ENCODE results near the gene NRSN2.

The NRSN2 gene, protein sequence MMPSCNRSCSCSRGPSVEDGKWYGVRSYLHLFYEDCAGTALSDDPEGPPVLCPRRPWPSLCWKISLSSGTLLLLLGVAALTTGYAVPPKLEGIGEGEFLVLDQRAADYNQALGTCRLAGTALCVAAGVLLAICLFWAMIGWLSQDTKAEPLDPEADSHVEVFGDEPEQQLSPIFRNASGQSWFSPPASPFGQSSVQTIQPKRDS

DNA sequence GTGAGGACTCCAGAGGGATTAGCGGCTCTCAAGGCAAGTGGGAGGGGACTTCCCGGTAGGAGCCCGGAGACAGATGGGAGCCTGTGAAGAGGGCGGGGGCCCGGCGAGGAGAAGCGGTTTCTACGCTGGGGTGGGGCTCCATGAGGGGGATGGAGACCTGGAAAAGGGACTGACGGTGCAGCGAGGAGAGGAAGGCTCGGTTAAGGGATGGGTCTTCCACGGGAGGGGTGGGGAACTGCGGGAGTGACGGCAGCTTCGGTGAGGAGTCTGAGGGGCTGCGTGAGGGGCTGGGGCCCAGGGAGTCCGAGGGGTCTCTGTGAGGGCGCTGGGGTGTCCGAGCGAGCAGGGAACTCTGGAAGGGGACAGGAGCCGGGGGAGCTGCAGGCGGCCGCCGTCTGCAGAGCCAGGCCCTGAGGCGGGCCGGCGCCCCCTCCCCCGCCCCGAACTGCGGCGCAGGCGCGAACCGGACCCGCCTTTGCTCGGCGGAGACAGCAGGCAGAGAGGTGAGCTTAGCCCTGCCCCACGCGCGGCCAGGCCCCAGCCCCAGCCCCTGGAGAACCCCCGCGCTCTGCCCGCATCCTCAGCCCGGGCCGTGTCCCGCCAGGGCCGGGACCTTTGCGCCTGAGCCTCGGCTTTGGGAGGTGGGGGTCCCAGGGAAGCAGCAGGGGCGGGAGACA lies at the start of gene NRSN2:
TSS of gene NRSN2 (plus strand) at position 472 of the 677 bp plus-strand sequence. CDS start 2,533 bp downstream, outside the sequence.
- peak; percentile 74 for DNase-seq

DNA sequence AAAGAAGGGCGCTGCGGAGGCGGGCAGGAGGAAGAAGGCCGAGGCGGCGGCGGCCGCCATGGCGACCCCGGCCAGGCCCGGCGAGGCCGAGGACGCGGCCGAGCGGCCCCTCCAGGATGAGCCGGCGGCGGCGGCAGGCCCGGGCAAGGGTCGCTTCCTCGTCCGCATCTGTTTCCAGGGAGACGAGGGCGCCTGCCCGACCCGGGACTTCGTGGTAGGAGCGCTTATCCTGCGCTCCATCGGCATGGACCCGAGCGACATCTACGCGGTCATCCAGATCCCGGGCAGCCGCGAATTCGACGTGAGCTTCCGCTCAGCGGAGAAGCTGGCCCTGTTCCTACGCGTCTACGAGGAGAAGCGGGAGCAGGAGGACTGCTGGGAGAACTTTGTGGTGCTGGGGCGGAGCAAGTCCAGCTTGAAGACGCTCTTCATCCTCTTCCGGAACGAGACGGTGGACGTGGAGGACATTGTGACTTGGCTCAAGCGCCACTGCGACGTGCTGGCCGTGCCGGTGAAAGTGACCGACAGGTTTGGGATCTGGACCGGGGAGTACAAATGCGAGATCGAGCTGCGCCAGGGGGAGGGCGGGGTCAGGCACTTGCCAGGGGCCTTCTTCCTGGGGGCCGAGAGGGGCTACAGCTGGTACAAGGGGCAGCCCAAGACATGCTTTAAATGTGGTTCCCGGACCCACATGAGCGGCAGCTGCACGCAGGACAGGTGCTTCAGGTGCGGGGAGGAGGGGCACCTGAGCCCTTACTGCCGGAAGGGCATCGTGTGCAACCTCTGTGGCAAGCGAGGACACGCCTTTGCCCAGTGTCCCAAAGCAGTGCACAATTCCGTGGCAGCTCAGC lies 48.8 kb upstream of the NRSN2 start:
- DNase-seq = peak; percentile 57

DNA sequence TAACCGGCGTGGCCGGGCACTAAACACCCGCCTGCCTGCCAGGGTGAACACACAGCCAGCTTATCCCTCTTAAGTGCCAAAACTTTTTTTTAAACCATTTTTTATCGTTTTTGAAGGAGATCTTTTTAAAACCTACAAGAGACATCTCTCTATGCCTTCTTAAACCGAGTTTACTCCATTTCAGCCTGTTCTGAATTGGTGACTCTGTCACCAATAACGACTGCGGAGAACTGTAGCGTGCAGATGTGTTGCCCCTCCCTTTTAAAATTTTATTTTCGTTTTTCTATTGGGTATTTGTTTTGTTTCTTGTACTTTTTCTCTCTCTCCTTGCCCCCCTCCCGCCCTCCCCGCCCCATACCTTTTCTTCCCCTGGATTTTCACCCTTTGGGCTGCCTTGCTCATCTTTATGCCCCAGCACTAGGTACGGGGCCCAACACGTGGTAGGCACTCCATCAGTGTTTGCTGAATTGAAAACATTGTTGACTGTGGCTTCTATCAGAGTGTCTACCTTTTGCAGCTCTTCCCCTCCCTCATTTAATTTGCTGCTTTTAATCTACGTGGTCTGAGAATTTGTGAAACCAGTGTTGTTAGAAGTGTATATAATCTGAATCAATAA lies 48.0 kb upstream of the NRSN2 start:
- no peak for DNase-seq

DNA sequence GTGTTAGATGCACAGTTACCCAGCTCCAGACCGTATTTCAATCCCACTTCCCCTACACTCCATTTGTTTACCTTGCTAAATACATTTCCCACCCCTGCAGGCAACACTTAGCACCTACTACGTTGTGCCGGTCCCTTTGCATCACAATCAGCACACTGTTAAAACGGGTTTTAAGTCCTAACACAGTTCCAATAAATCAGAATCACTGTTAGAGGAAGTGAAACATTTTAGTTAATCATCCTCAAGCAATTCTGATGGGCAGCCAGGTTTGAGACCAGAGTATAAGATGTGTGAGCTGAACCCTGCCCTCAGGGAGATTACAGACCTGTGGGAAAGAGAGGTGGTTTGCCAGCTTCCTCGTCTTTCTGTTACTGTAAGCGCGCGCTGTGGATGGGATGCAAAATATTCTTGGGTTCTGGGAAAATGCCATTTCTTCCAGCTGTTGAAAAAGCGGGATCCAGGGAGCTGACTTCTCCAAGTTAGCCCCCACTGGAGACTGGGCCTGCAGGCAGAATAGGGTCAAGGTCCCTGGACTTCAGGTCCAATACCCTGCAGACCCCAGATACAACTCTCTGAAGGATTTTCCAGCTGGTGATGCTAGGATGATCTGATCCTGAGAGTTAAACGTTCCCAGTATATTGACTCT lies 46.4 kb upstream of the NRSN2 start:
- DNase-seq = no peak

DNA sequence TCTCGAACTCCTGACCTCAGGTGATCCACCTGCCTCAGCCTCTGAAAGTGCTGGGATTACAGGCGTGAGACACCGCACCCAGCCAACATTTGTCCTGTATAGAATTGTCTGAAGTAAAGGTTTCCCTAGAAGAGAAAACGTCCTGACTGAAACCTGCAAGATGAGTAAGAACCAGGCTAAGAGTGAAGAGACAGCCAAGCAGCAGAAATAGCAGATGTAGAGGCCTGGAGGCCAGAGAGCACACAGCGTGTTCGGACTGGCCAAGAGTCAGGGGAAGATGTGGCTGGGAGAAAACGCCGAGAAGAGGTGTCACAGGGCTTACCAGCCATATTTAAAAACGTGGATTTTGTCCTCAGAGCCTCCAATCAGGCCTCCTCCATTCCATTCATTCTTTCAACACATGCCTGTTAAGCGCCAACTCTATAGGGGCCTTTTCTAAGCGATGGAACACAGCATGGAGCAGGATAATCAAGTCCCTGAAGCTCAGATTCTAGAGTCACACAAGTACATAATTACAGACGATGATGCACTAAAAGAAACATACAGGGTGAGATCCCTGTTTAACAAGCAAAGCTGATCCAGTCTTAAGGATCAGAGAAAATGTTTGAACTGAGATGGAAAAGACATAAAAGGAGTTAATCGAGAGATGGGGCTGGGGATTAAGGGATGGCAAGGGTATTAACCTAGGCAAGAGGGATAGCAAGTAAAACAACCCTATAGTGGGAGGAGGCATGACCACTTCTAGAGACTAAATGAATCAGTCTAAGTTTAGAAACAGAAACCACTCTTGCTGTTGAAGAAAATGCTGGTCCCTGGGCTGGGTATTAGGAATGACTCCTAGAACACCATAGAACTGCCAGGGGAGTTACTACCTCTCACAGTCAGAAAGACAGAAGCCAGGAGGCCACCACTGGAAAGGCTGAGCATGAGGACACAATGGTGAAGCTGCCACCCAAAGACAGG lies 44.7 kb upstream of the NRSN2 start:
- peak; percentile 74 for DNase-seq

DNA sequence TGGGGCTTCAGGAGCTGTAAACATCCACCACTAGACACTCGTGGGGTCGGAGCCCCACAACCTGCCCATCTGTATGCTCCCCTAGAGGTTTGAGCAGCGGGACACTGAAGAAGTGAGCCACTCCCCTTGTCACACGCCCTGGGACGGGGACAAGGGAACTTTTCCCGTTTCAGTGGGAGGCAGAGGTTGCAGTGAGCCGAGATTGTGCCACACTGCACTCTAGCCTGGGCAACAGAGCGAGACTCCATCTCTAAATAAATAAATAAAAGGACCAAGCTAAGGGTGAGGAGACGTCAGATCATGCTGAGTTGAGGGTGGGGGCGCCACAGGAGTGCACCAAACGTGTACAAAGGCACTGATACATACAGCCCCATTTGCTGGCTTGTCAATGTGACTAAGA lies 41.2 kb upstream of the NRSN2 start:
- no peak for DNase-seq

DNA sequence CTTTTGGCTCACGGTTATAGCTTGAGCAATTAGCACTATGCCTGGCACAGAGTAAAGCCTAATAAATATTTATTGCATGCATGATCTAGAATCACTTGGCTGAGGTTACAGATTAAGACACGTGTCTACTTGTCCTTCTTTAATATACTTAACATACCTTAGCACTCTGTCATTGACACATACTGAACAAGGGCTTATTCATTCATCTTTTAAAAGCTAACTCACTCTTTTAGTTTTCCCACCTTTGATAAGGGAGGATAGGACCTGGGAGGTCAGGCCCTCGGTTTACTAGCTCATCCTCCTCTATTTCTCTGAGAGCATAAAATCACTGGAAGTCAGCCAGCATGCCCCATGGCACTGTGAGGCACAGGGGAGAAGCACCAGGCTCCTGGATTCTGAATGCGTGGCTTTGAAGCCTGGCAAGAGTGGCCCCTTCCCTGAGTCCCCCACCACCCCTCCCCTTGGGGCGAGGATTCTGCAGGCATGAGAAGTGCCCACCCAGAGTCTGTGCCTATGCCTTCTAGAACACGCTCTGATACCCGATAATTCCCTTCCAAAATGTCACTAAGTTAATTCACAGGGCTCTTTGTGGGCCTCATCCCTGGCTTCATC lies 38.4 kb upstream of the NRSN2 start:
- DNase-seq = no peak

DNA sequence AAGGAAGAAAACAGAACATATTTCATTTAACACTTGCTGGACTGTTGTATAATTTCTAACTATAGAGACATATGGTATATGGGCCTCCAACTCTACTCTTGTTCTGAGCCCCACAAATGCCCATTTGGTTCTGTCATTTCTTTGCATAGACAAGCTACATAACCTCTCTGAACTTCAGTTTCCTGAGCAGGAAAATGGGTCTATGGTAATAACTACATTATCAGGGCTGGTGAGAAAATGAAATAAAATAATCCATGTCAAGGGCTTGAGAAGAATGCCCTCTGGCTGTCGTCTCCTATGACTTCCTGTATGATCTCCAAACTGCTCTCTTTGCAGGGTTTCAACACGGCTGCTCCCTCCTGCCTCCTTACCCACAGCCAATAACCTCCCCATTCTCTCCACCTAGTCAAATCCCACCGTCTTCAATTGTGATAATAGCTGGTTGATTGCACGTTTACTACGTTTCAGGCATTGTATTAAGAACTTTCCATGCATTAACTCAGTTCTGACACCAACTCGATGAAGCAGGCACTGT lies 37.5 kb upstream of the NRSN2 start:
- peak; percentile 64 for DNase-seq

DNA sequence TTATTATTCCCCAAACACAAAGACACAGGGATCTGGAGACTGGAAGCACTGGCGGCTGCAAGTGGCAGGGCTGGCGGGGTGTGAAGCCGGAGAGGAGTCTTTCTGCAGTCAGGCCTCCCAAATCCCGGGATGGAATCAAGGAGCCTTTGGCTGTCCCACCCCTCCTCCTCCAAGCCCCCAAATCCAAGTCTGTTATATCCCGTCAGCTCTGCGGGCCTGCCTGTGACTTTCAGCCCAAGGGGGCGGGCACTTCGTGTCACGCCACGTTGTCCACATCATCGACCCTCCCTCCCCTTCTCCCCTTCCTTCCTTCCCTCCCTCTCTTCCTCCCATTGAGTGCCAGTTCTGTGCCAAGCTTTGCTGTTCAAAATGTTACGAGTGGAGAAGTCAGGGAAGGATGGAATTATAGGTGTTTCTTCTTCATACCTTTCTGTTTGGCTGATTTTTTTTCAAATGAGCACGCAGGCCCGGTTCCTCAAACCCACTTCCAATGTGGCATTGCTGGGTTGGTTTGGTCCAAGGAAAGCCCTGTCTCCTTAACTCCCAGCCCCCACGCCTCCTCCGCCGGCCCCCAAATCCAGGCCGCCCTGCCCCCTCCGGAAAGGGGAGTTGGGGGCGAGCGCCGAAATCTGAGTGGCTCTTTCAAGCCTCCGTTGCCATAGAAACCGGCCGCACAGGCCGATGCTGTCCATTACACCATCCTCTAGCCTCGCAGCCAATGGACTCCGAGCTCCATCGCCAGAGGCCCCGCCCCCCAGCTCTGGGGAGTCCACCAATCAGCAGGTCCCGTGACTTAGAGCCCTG lies 36.9 kb upstream of the NRSN2 start:
- peak; percentile 98 for DNase-seq

DNA sequence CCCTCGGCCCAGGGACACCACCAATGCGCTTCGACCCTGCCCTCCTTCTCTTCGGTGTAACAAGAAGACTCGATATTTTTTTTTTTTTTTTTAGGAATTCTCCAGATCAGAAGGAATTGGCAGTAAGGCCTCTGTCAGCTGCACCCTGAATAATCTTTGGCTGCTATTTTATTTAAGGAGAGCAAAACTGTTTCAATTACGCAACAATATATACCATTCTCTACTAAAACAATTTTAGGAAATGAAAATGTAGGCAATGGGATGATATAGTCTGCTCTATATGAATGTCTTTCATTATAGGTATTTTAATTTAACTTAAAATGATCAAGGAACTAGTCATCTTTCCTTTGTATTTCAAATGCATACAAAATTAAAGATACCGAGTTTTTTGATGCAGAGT lies 36.3 kb upstream of the NRSN2 start:
- no peak for DNase-seq

DNA sequence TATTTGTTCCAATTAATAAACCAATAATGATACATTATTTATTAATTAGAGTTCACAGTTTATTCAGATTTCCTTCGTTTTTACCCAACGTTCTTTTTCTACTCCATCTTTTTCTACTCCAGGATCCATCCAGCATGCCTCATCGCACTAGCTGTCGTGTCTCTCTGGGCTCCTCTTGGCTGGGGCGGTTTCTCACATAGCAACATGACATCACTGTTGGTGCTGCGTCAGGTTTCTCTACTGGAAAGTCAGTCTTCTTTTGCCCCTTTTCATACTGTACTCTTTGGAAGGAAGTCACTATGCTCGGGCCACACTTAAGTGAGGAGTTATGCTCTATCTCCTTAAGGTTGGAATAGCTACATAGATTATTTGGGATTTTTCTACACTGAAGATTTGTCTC lies 35.3 kb upstream of the NRSN2 start:
- DNase-seq = no peak

DNA sequence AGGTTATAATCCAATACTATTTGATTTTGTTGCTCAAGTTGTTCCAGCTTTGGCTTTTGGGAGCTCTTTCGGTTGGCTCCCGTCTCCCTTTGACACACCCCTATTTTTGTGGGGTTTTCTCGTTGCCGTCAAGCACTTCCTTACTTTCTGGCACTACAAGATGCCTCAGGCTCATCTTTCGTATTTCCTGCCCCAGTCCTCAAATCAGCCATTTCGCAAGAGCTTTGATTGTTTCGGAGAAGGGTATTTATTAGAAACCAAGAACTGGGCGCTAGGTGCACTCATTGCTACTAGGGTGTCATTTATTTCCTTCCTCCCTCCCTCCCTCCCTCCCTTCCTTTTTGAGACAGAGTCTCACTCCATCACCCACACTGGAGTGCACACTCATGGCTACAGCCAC lies 34.8 kb upstream of the NRSN2 start:
- no peak for DNase-seq

DNA sequence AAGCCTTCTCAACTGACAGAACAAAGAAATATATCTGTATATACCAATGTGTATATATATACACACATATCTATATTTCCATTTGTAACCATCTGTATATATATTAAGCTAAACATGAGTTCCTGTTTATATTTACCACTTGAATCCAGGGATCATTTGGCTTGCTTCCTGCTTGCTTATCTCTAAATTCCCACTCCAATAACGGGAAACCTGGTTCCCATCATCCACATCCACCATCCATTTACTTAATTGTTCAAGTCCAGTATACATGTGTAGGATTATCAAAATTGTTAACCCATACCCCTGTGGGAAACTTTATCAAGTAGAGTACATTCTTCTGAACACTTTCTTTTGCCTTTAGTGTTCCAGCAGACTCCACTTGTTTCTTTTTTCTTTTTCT lies 34.0 kb upstream of the NRSN2 start:
- no peak for DNase-seq

DNA sequence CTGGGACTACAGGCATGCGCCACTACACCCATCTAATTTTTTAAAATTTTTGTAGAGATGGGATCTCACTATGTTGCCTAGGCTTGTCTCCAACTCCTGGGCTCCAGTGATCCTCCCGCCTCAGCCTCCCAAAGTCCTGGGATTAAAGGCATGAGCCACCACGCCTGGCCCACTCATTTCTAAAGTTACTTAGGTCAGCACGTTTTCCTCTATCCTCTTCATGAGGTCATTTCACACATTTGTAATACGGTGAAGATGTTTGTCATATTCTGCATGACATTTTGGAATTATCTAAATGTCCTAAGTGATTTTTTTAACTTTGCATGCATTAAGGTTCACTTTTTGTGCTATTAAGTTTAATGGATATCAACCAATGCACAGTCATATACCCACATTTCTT lies 33.5 kb upstream of the NRSN2 start:
- DNase-seq = no peak

DNA sequence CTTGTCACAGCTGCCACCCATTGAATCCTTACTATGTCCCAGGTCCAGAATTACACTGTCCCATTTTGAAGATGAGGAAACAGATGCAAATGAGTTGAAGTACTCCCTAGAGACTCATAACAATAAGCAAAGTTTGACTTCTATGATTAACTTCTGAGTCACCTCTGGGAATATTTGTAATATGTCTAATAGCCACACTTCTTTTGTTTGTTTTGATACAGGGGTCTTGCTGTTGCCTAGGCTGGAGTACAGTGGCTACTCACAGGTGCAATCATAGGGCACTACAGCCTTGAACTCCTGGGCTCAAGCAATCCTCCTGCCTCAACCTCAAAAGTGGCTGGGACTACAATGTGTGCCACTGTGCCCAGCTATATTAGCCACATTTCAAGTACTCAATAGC lies 33.0 kb upstream of the NRSN2 start:
- no peak for DNase-seq

DNA sequence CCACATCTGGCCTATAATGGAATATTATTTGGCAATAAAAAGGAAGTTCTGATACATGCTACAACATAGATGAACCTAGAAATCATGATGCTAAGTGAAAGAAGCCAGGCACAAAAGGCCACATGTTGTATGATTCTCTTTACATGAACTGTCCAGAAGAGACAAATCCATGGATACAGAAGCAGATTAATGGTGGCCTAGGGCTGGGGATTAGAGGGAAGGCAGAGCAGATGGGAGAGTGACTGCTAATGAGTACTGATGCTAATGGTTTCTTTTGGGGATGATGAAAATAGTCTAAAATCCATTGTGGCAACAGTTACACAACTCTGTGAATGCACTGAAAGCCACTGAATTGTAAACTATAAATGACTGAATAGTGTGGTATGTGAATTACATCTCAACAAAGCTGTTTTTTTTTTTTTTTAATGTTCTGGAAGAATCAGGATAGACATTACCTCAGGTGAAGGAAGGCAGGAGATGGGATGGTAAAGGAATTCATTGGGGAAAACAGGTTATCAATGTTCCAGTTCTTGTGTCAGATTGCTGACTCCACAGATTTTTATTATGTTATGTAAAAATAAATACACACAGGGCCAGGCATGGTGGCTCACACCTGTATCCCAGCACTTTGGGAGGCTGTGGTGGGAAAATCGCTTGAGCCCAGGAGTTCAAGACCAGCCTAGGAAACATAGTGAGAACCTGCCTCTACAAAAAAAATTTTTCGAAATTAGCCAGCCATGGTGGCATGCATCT lies 30.4 kb upstream of the NRSN2 start:
- DNase-seq = no peak

DNA sequence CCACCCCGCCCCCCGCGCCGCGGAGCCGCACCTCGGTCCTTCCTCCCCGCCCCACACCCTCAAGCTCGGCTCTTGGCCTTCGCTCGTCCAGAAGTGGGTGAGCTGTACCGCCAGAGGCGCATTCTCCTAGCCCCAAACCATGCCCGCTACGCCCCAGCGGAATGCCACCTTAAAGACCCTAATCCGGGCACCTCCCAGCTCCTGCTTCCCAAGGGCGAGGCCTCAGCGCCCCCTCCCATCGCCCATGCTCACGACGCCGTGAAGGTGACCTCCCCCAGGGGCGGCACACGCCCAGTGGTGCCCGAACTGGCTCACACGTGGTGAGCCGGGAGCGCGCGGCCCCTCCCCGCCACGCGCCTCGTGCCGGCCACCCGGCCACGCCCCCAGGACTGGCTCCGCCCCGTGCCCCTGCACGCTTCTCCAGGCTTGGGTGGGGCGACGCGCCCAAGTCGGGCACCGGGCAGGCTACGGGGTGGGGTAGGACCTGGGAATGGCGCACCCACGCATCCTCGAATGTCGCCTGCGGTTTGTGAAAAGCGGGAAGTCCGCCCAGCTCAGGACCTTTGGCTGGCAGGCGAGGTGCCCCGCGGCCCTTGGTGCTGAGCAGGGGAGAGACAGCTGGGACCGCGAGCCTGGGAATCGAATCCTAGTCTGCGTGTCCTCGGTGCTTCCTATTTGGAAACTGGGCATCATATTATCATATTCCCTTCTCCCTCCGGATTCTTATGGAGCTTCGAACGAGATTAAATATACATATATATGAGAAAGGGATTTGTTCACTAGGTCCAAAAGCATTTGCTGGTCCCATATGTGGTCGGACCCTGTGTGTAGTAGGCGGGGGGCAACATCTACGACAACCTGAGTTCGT lies 22.5 kb upstream of the NRSN2 start:
- DNase-seq = peak; percentile 91
